DMS 273 (cell line): ENCODE data around the gene POFUT2.

Source experiments
- DNase-seq: peaks from one replicate; lab custom pipeline; 2025; ENCODE audit not compliant: unreplicated experiment; lab: John Stamatoyannopoulos, UW

Gene POFUT2

DNA sequence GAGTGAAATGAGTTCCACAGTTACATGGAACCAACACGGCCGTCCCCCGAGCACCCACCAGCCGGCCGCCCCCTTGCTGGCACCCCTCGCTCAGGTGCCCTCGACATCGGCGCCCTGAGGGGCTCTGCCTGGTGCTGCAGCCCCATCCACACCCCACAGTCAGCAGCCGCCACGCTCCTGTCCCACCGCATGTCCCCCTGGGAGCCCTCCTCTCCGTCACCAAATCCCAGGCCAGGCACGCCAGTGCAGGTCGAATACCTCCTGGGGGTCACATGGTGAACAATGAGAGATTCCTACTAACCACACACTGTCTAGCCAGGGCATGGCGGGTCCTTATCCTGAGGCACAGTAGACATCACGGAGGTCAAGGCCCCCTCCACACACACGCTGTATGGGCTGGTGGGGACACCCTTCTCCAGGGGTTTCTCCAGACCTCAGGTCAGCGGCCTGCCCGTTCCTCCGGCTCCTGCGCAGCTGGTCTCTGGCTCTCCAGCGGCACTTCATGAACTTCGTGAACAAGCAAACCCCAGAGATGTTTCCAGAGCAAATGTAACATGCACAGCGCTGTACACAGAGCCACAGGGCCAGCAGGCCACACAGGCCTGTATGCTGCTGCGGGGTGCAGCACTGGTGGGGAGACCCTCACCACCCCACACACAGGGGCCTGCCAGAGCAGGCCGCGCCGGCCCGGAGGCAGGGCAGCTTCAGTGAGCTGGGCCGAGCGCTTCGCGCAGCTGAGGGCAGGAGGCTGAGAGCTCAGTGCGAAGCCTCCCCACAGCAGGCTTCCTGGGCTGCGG lies 21.8 kb downstream of the POFUT2 start:
- DNase-seq, result no peak

DNA sequence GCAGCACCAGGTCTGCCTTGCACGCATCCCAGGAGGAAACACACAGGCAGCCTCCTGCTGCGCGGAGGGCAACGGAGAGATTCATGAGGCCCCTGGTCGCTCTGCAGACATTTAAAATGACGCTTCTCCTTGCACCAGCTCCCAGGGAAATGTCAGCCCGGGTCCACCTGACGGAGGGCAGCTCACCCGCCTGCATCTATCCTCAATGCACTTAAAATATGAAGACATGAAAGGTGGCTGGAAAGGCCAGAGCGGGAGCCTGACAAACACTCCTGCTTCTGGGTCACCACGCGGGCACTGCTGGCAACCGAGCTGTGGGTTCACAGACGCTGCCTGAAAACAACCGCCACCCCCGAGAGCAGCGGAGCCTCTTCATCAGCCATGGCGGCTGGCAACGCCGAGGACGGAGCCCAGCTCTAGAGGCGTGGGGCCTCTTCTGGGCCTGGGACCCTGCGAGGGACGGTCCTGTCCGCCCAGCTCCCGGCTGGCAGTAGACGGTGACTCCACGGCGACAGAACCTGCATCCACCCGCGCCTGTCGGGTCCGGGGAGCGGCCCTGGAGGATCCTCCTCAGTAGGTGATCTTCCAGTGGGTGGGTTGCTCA lies 22.7 kb downstream of the POFUT2 start:
- no peak for DNase-seq

DNA sequence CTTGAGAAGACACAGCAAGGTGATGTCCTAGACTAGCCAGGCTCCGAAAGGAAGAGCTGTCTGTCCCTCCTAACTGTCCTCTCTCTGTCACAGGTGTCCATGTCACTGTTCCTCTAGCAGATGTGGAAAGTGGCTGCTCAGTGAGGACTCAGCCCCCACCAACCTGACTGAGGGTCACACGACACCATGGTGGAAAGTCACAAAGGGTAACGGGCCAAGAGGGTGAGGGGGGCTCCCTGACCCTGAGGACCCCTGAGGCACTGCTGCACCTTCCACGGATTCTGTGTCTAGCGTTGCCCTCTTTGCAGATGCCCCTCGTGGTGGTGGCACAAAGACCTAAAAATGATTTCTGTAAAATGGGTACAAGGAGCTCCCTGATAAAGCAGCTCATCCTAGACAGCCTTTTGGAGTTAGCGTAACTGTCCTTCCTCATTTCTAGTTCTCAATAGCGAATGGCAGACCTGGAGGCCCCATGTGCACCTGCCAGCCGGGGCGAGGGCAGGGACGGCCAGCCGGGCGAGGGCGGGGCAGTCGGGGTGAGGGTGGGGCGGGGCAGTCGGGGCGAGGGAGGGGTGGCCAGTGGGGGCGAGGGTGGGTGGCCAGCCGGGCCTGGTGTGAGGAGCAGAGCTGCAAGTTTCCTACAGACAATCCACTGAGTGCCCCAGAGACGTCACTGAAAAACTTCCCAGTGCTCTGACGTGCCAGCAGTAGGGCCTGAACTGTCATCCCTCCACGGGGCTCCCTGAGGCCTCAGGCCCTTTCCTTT lies 23.4 kb downstream of the POFUT2 start:
- DNase-seq, result no peak

DNA sequence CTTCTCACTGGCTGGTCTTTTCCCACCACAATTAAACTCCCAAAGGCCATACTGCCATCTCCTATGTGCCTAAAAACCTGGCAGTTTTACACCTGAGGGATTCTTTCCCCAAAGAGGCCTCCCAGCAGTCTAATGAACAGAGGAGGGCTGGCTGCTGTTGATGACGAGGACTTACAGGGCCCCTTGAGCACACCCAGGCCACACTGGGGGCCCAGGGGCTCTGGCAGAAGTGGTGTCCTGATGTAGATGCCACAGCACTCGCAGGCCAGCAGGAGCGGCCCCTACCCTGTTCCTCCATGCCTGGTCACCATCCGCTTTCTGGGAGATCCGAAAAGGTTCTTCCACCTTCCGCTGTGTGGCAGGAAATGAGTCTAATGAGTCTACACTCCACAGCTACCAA lies 24.2 kb downstream of the POFUT2 start:
- DNase-seq, result no peak

DNA sequence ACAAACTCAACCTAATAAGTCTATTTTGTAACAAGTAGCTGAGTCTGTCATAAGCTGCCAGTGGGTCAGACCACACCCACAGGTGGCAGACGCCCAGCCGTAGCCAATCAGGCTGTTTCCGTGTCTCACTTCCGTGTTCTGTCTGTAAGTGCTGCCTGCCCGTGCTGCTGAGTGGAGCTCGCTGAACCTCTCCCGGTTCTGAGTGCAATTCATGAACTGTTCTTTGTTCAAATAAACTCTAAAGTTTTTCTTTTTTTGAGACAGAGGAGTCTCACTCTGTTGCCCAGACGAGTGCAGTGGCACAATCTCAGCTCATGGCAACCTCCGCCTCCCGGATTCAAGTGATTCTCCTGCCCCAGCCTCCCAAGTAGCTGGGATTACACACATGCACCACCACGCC lies 25.1 kb downstream of the POFUT2 start:
- no peak for DNase-seq

DNA sequence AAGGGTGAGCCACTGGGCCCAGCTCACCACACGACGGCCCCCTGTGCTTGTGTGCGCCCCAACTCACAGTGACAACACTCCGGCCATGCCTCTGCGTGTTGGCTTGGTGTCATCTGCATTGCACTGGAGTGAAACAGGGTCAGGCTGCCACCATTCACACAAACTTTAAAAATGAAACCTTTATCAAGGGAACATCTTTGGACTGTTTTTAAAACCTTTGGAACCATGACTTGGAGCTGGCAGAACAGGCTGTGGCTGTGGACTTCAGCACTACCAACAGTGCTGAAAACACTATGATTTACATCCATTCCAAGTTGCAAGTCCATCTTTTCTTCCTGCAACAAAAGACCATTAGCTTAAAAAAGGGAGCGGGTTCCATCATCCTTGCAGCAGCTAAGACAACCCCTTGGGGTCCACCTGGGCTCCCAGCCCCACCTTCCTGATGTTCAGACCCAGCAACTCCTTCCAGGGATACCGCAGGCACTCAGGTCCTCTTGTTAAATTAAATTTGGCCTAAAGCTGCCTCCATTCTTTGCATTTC lies 25.6 kb downstream of the POFUT2 start:
- DNase-seq, result no peak

DNA sequence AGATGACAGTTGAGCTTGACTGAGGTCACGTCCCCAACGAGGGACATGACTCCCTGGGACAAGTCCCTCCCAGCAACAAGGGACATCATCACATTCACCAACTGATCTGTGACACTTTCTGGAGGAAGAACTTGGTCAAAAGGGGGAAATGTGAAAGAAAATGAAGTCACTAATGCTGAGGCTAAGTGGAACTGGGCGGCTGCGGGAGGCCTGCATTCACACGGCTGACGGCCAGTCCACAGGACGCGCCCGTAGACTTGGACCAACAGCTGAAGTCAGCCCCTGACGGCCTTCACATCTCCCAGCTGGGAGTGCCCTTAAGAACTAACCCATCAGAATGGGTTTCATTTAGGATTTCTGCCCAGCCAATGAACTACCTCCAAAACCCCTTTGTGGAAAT lies 26.6 kb downstream of the POFUT2 start:
- no peak for DNase-seq

DNA sequence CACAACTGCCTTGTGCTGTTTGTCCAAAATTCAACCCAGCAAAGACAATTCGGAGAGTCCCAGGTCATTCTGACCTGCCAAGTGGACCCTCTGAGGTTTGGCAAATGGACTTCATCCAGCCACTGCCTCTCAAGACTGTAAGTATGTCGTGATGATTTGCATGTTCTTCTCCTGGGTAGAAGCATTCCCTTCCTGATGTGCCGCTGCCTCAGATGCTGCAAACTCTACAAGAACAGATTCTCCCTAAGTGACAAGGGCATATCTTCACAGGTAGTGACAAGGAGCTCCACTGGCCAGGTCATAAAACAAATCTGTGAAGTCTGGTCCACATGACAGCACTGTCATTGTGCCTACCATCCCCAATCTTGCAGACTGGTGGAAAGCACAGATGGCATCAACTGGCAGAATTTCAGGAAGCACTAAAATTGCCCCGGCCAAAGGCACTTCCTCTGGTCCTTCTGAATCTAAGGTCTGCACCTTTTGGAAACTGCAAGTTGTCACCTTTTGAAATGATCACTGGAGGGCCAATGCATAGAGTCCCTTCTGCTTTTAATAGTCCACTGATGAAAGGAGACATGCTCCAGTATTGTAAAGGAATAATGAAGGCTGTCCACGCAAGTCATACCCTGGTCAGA lies 27.4 kb downstream of the POFUT2 start:
- DNase-seq, result peak; percentile 60

DNA sequence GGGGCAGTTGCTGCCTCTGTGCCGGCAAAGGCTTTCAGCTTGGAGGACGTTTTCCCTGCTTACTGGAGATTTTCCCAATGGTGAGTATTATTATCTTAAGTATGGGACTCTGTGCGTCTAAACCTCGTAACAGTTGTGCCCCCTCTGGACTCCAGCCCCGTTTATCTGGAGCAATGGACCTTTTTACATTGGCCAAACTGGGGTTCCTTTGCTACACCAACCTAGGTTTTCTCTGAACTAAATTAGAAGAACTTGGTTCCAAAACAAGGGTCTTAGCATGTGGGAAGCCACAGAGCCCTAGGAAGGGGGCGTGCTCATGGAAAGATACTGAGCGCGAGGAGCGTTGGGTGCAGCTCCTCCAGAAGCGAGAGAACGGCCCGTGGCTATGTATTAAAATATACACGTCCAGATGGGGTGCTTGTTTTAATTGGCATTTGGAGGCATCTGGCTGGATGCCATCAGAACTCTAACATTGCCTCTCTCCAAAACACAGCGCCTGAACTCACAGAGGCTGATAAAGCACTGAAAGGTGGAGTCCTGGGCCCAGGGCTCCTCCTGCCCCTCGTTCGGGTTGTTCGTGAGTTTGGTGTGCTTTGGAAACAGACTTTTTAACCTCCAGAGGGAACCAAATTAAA lies 28.4 kb downstream of the POFUT2 start:
- peak; percentile 98 for DNase-seq

DNA sequence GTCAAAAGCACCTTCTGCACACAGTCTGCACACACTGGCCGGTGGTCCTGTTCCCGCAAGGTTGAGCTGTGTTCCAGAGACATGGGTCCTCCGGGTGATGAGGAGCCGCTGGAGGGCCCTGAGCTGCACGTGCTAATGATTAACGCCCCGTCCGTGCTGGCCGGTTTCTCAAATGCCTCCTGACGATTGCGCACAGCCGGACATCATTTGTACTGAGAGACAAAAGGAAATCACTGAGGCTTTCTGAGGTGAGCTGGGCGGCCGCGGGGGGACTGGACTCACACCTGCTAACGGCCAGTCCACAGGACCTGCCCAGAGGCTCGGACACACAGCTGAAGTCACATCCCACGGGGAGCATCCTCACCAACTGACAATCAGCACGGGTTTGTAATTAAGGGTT lies 29.2 kb downstream of the POFUT2 start:
- DNase-seq, result no peak

DNA sequence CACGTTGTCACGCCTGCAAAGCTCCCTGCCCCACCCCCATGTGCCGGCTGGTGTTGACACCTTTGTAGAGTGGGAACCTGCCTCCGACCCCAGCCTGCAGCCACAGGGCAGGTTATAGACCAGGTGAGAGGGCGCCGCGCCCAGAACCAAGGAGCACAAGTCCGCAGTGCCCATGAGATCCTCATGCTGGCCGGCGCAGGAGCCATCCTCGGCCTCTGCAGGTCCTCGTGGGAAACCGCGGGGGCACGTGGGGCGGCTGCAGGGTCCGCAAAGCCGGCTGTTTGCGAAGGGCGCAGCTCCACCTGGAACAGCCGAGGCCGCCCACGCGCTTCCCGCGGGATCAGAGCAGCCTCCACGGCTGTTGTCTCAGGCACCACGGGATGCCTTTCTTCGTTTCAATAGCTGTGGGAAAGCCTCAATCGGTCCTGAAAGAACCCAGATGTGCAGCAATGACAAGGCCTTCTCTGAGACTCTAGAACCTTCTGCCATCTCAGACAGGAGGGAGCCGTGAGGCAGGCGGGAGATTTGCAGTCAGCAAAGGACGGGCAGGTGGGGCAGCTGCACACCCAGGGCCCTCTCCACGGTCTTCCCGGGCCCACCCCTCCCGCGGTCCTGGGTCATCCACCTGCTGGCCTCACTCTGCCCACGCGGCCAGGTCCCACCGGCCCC lies 29.9 kb downstream of the POFUT2 start:
- no peak for DNase-seq

DNA sequence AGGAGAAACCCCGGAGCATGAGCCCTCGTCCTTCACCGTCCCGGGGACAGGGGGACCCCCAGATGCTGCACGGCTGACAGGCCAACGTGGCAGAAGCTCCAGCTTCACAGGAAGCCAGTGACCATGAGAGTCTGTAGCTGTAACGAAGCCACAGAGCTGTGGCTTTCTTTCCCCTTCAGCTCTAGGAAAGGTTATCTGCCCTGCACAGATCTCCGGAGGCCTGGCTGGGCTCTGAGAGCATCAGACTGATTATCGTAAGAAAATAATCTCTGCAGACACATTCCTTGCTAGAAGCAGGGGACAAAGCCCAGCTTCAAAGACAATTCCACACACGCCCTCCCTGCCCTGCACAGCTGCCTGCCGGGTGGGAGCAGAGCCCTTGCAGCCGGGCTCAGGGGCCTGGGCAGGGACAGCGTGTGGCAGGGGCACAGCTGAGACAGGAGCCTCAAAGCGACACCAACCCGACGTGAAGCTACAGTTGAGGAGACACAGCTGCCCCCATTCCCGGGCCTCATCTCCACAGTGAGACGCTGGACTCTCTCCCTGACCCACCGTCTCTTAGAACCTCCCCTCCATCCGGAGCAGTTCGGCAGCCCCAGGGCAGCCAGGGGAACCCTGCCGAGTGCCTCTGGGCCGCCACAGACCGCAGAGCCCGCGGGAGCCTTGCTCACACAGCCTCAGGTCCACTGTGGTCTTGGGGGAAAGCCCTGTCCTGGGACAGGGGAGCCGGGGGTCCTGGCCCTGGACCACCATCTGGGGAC lies 30.6 kb downstream of the POFUT2 start:
- no peak for DNase-seq

DNA sequence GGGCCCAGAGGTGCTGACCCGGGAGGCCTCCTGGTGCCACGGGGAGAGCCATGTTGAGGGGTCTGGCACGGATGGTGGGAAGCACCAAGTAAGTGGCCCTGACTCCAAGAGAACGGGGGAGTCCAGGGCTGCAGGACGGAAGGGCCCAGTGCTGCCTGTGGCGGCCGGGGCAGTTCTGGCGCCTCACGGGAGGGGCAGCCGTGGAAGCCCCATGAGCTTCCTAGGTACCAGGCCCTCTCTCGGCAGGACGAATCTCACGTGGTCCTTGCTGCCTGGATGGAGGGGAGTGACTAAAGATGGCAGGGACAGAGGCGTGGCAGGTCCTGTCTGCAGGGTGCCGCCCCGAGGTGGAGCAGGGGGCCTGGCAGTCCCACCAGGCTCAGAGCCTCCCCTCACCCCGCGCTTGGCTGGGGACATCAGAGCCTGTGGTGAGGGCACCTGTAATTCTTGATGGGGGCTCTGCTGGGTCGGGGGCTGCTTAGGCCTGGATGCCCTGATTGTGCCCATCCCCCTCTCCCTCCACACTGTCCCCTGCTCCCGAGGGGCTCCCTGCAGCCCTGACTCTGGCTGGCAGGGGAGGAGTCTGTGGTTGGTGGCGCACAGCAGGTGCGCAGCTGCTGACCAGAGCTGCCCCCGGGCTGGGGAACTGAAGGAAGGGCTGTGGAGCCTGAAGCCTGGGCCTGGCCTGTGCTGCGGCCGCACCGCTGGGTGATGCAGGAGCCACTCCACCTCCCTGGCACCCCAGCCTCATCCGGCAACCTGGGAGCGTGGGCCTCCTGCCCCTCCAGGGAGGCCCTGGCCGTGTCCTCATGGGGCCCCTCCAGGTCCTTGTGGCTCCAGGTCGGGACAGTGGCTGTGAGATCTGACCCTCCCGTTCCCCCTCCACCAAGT lies 31.4 kb downstream of the POFUT2 start:
- DNase-seq, result no peak

DNA sequence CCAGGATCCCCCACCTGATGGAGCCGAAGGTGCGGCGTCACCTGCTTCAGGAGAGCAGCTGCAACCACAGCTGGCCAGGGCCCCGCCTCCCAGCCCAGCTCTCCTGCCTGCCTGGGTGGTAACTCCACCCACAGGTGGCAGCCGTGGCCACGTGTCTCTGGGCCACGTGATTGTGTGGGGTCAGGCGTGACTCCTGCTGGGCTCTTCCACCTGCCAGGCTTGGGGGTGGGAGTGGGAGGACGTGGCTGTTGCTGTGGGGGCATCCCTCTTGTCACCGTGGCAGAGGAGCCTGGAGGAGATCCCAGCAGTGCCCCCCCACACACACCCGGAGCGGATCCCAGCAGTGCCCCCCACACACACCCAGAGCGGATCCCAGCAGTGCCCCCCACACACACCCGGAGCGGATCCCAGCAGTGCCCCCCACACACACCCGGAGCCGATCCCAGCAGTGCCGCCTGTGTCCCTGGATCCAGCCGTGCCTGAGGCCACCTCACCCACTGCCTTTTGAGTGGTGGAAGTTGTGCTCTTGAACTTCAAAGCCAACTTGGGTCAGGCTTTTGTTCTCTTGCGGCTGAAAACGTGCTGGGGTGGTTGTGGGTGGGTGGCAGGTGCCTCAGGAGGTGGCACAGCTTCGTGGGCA lies 32.2 kb downstream of the POFUT2 start:
- no peak for DNase-seq

DNA sequence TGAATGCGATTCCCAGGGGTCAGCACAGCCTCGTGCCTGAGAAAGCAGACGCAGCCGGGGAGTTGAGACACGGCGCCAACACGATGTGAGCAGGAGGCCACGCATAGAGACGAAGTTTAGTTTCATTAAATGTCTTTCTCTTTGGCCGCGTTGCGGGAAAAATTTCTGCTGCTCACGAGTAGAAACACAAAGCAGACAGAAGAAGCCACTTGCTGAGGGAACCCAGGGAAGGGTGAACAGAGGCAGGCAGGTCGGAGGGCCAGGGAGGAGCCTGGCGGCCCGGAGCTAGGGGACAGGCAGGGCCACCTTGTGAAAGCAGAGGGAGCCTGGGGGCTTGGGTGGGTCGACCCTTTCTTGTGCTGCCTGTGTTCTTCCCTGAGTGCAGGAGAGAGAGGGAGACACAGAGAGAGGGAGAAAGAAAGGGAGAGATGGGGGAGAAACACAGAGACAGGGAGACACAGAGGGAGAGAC lies 33.2 kb downstream of the POFUT2 start:
- no peak for DNase-seq

DNA sequence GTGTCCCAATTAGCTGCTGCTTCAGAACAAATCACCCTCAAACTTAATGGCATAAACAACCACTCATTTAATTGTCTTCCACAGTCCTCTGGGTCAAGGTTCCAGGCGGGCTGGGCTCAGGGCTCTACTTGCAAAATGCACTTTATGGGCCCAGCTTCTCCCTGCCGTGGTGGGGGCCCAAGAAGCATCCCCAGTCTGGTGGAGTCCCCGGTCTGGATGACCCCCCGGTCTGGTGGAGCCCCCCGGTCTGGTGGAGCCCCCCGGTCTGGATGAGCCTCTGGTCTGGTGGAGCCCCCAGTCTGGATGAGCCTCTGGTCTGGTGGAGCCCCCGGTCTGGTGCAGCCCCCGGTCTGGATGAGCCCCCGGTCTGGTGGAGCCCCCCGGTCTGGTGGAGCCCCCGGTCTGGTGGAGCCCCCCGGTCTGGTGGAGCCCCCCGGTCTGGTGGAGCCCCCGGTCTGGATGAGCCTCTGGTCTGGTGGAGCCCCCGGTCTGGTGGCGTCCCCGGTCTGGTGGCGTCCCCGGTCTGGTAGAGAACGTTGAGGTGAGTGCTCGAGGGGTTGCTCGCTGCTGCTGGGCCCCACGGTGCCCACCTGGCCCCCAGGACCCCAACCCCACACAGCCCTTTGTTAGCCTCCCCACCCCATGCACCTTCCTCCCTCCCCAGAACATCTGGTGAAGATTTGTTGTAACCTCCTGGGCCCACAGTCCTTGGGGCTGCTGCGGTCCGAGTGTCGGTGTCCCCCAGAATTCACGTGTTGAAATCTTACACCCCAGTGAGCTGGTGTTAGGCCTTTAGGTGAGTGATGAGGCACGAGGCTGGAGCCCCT lies 33.8 kb downstream of the POFUT2 start:
- no peak for DNase-seq

DNA sequence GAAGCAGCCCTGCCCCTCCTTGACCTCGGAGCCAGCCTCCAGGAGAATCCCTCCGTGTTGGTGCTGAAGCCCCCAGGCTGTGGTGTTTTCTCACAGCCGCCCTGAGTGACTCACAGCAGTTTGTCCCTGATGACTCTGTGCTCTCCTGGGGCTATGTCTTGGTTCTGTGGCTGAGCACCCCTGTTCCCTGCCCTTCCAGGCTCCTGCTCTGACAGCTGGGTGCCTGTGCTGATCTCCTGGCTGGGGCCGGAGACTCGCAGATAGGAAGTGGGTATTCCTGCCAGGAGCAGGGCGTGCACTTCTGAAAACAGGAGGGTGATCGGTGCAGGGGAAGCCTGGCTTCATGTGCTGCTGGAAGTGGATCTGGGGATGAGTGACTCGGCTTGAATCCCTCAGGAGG lies 34.5 kb downstream of the POFUT2 start:
- DNase-seq, result peak; percentile 45
